Cardiac ventricle fibroblast (primary cell): ENCODE data around the gene SLC8A1. TPM values are rescaled to one million over a fixed set of nuclear protein-coding genes. Genes with fewer than 3 reads are reported as not detected.

ENCODE experiments used
- total RNA-seq: library from RNA; depleted of rRNA; stranded (reverse); fragments of >200 nt; gene quantifications from 2 replicates; pipeline ENCODE4 v1.2.3, GENCODE V29; 2015

Gene SLC8A1
- total RNA-seq, result 2.4 and 2.9 TPM in 2 replicates

GRCh38 chr2:40451918-40452605 lies at the start of gene SLC8A1:
SLC8A1 (minus strand) TSS chr2:40452090.

